Stimulated activated CD4-positive, alpha-beta T cell treated with anti-CD3 and anti-CD28 coated beads, TNF-alpha, amount 100 ng/mL, for 4 hours (primary cell): ENCODE results near the gene STAC.

ENCODE experiments used
- DNase-seq, 3 experiments: peaks; one replicate each; pipeline ENCODE4 v3.0.0-alpha.2; 2020; ENCODE audit warnings: low read depth in 3 of 3

STAC gene

GRCh38 chr3:36595511-36595910, 215.2 kb downstream of the STAC start:
- no peak for DNase-seq

DNA sequence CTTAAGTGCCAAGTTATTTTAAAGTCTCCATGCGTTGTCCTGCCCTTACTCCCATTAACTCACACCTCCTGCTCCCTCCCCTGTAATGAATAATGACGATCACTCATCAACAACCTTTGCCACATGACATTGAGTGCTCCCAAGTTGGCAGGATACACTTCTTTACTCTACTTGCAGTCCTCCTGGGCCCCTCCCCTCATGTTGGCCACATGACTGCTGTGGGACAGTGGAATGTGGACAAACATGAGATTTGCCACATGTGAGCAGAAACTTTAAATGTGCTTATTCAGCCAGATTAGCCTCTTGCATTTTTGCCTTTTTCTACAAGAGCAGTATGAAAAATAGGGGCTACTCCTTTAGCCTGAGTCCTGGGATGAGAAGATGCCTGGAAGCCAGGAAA, 216.1 kb downstream of the STAC start:
- no peak for DNase-seq

DNA sequence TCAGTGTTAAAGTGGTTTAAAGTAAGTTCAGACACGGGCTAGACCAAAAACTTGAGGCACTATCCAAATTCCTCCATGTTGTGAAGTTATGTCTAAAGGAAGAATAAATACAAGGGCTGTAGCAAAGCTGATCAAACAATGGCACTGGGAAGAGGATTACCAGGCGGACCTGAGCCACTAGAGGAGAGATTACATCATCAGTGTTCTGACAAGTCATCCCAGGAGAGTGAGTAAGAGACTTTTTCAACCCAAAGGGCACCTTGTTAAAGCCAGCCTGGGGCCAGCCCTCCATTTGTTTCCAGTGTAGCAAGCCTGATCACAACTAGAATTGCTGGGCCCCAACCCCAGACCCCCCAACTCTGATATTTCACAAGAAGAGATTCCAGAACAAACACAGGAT, 217.1 kb downstream of the STAC start:
- DNase-seq, result no peak
